ENCODE measurements around the gene TK1.
A peak's percentile ranks its signal among the peaks of the same experiment; 100 is the strongest.

TK1 gene

GRCh38 chr17:78182504-78182903 is 4.3 kb downstream of the TK1 start:
- H3K9ac ChIP-seq (ENCODE audit: low read length) = no peak overlapping the region
- H3K9me3 ChIP-seq (replicated peaks; ENCODE audit: insufficient read depth, low read length) = no peaks in the 10 kb centered on the region
- H3F3A ChIP-seq (ENCODE audit: insufficient read depth, low read length) = peaks cover 19% of the 10 kb centered on the region
- no peak overlapping the region for H3K27ac ChIP-seq (ENCODE audit: low read length)
- no peaks in the 10 kb centered on the region for H3K9me2 ChIP-seq (replicated peaks; ENCODE audit: insufficient read depth, low read length)
- no peak for TF ChIP-seq EZH2 (optimal IDR thresholded peaks at IDR 0.05; ENCODE audit: low read depth, low read length)
- TF ChIP-seq, protein P1, sequence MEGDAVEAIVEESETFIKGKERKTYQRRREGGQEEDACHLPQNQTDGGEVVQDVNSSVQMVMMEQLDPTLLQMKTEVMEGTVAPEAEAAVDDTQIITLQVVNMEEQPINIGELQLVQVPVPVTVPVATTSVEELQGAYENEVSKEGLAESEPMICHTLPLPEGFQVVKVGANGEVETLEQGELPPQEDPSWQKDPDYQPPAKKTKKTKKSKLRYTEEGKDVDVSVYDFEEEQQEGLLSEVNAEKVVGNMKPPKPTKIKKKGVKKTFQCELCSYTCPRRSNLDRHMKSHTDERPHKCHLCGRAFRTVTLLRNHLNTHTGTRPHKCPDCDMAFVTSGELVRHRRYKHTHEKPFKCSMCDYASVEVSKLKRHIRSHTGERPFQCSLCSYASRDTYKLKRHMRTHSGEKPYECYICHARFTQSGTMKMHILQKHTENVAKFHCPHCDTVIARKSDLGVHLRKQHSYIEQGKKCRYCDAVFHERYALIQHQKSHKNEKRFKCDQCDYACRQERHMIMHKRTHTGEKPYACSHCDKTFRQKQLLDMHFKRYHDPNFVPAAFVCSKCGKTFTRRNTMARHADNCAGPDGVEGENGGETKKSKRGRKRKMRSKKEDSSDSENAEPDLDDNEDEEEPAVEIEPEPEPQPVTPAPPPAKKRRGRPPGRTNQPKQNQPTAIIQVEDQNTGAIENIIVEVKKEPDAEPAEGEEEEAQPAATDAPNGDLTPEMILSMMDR (IDR thresholded peaks at IDR 0.05; ENCODE audit: low read length) = no peak
- TF ChIP-seq EZH2phosphoT487 (IDR thresholded peaks at IDR 0.05; ENCODE audit: low read length) = no peak
- H3K4me1 ChIP-seq (ENCODE audit: low read length) = peaks cover 27% of the 10 kb centered on the region
- no peak overlapping the region for H3K4me3 ChIP-seq (ENCODE audit: low read length)
- no peak overlapping the region for H3K4me2 ChIP-seq (ENCODE audit: low read depth, low read length)
- H4K20me1 ChIP-seq (ENCODE audit: insufficient read depth, low read length) = no peaks in the 10 kb centered on the region
- peaks cover 4% of the 10 kb centered on the region; the same call in 1 of the 2 replicates for H3K36me3 ChIP-seq (replicated peaks; ENCODE audit: insufficient read depth, low read length)
- DNase-seq = no peak
- no peaks in the 10 kb centered on the region for H3K27me3 ChIP-seq (replicated peaks; ENCODE audit: insufficient read depth, low read length)
- H3K79me2 ChIP-seq (ENCODE audit: low read length) = peaks cover 73% of the 10 kb centered on the region
- no peak overlapping the region for H2AFZ ChIP-seq (ENCODE audit: low read length)

DNA sequence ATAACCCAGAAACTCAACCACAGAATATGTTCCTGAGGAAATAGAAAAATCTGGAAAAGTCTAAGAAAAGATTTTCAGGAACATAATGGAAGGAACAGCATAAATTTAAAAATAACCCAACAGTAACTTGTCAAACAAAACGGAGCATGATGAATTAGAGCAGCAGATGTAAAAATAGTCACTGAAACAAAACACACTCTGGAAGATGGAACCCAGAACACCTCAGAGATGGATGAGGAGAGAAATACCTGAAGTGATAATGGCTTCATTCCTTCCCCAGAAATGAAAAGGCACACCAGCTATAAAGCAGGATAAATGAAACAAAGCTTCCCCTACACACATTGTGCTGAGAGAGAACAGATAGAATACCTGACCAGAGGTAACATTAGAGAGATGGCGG is 6.3 kb downstream of the TK1 start:
- no peak overlapping the region; the same call in 1 of the 2 replicates for H3K9ac ChIP-seq (ENCODE audit: low read length)
- peaks cover 31% of the 10 kb centered on the region for H3K4me1 ChIP-seq (ENCODE audit: low read length)
- no peaks in the 10 kb centered on the region for H3K9me2 ChIP-seq (replicated peaks; ENCODE audit: insufficient read depth, low read length)
- H3K27ac ChIP-seq (ENCODE audit: low read length) = peak overlapping the region; percentile 47
- no peaks in the 10 kb centered on the region for H3K9me3 ChIP-seq (replicated peaks; ENCODE audit: insufficient read depth, low read length)
- H3K4me3 ChIP-seq (ENCODE audit: low read length) = 0 out of 2 replicates have a peak overlapping the region, but pooled peaks have one; percentile 8
- no peak for DNase-seq
- no peak overlapping the region for H2AFZ ChIP-seq (ENCODE audit: low read length)
- peaks cover 69% of the 10 kb centered on the region for H3K79me2 ChIP-seq (ENCODE audit: low read length)
- peaks cover 4% of the 10 kb centered on the region; the same call in 1 of the 2 replicates for H3K36me3 ChIP-seq (replicated peaks; ENCODE audit: insufficient read depth, low read length)
- peak overlapping the region; percentile 43; the same call in 1 of the 2 replicates for H3K4me2 ChIP-seq (ENCODE audit: low read depth, low read length)
- TF ChIP-seq EZH2 (optimal IDR thresholded peaks at IDR 0.05; ENCODE audit: low read depth, low read length) (no peak), EZH2phosphoT487 (IDR thresholded peaks at IDR 0.05; ENCODE audit: low read length) (no peak)
- H3K27me3 ChIP-seq (replicated peaks; ENCODE audit: insufficient read depth, low read length) = no peaks in the 10 kb centered on the region
- H4K20me1 ChIP-seq (ENCODE audit: insufficient read depth, low read length) = no peaks in the 10 kb centered on the region
- peaks cover 26% of the 10 kb centered on the region for H3F3A ChIP-seq (ENCODE audit: insufficient read depth, low read length)

GRCh38 chr17:78180083-78180482 is 6.8 kb downstream of the TK1 start:
- Histone ChIP-seq H3F3A (ENCODE audit: insufficient read depth, low read length) (peaks cover 29% of the 10 kb centered on the region), H3K9me2 (replicated peaks; ENCODE audit: insufficient read depth, low read length) (no peaks in the 10 kb centered on the region), H3K9me3 (replicated peaks; ENCODE audit: insufficient read depth, low read length) (no peaks in the 10 kb centered on the region), H3K9ac (ENCODE audit: low read length) (no peak overlapping the region; the same call in 1 of the 2 replicates), H3K4me1 (ENCODE audit: low read length) (peaks cover 32% of the 10 kb centered on the region), H3K4me2 (ENCODE audit: low read depth, low read length) (peak overlapping the region; percentile 43; the same call in 1 of the 2 replicates), H3K27me3 (replicated peaks; ENCODE audit: insufficient read depth, low read length) (no peaks in the 10 kb centered on the region), H3K4me3 (ENCODE audit: low read length) (no peak overlapping the region), H3K36me3 (replicated peaks; ENCODE audit: insufficient read depth, low read length) (peaks cover 4% of the 10 kb centered on the region; the same call in 1 of the 2 replicates), H3K27ac (ENCODE audit: low read length) (peak overlapping the region; percentile 47; the same call in 1 of the 2 replicates), H3K79me2 (ENCODE audit: low read length) (peaks cover 64% of the 10 kb centered on the region), H4K20me1 (ENCODE audit: insufficient read depth, low read length) (no peaks in the 10 kb centered on the region), H2AFZ (ENCODE audit: low read length) (no peak overlapping the region)
- peak; percentile 52 for DNase-seq
- TF ChIP-seq EZH2phosphoT487 (IDR thresholded peaks at IDR 0.05; ENCODE audit: low read length) (no peak), EZH2 (optimal IDR thresholded peaks at IDR 0.05; ENCODE audit: low read depth, low read length) (no peak)
- TF ChIP-seq, protein P1 (IDR thresholded peaks at IDR 0.05; ENCODE audit: low read length) = no peak

DNA sequence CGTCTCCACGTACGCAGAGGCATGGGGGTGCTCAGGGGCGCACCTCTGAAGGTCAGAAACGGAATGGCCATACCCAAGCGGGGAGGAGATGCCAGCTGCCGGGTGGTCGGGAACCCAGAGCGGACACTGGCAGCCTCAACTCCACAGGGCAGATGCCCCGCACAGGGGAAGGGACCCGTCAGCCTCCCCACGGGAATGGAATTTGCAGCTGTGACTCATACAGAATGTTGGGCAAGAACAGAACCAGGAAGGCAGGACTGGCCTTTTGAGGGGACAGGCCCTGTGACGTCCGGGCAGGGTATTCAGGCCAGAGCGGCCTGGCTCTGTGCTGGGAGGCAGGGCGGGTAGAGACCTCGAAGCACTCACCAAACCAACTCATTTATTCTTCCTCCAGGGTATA is 7.5 kb downstream of the TK1 start:
- TF ChIP-seq EZH2phosphoT487 (IDR thresholded peaks at IDR 0.05; ENCODE audit: low read length) = no peak
- TF ChIP-seq EZH2 (optimal IDR thresholded peaks at IDR 0.05; ENCODE audit: low read depth, low read length) = no peak
- TF ChIP-seq, protein P1 (IDR thresholded peaks at IDR 0.05; ENCODE audit: low read length) = no peak
- Histone ChIP-seq H4K20me1 (ENCODE audit: insufficient read depth, low read length) (no peaks in the 10 kb centered on the region), H3F3A (ENCODE audit: insufficient read depth, low read length) (peaks cover 36% of the 10 kb centered on the region), H3K79me2 (ENCODE audit: low read length) (peaks cover 57% of the 10 kb centered on the region), H3K27me3 (replicated peaks; ENCODE audit: insufficient read depth, low read length) (no peaks in the 10 kb centered on the region), H3K4me1 (ENCODE audit: low read length) (peaks cover 39% of the 10 kb centered on the region), H3K4me3 (ENCODE audit: low read length) (no peak overlapping the region), H3K9me2 (replicated peaks; ENCODE audit: insufficient read depth, low read length) (no peaks in the 10 kb centered on the region), H3K9me3 (replicated peaks; ENCODE audit: insufficient read depth, low read length) (no peaks in the 10 kb centered on the region), H3K9ac (ENCODE audit: low read length) (no peak overlapping the region), H3K36me3 (replicated peaks; ENCODE audit: insufficient read depth, low read length) (peaks cover 4% of the 10 kb centered on the region; the same call in 1 of the 2 replicates), H3K27ac (ENCODE audit: low read length) (no peak overlapping the region), H2AFZ (ENCODE audit: low read length) (no peak overlapping the region), H3K4me2 (ENCODE audit: low read depth, low read length) (no peak overlapping the region)
- no peak for DNase-seq
